Mucosa of descending colon (tissue), 3 donors: ENCODE measurements around the gene CMTR2. TPM values are rescaled to one million over a fixed set of nuclear protein-coding genes. Genes with fewer than 3 reads are reported as not detected.

Experiments used
- ATAC-seq: fragments of 200-7000 bp; cut with Tn5 transposase; one replicate; pipeline ENCODE4 v1.9.1; 2020; ENCODE audit warnings: mild to moderate bottlenecking, moderate library complexity
- DNase-seq, 3 donors: peaks; one replicate each; pipeline ENCODE4 v3.0.0-alpha.2; 2020
- H3K36me3 ChIP-seq: fragments of 200-600 bp; one replicate; pipeline ENCODE4 v1.8.0; 2021; ENCODE audit warnings: low read depth, mild to moderate bottlenecking
- H3K4me1 ChIP-seq: fragments of 200-600 bp; one replicate; pipeline ENCODE4 v1.8.0; 2021; ENCODE audit warnings: low read depth, mild to moderate bottlenecking
- H3K4me3 ChIP-seq: fragments of 200-600 bp; one replicate; pipeline ENCODE4 v1.8.0; 2021; ENCODE audit warnings: mild to moderate bottlenecking
- H3K9me3 ChIP-seq: fragments of 200-600 bp; one replicate; pipeline ENCODE4 v1.8.0; 2021; ENCODE audit warnings: mild to moderate bottlenecking
- intact Hi-C, 2 donors: fragments of 100-400 bp; cut with DNase I in 1 of 2; cut with micrococcal nuclease in 1 of 2; formaldehyde crosslinking; loops; one replicate each; pipeline versions ENCODE4 v1.11.0 to v1.11.1; 2022; cut with DNase I, micrococcal nuclease
- total RNA-seq, 3 donors: library from RNA; stranded (reverse); fragmentation: NEBNext Ultra II Directional in 2 of 3; extraction: Animal tissue kit (Norgen Biotek cat#: 25700) in 2 of 3; gene quantifications; one replicate each; pipeline versions ENCODE4 v1.2.1 to v1.2.4, GENCODE V29; 2021 to 2023
- TF ChIP-seq, protein P1 (sequence below): fragments of 200-600 bp; IDR thresholded peaks from one replicate; pipeline ENCODE4 v1.8.0; 2022; ENCODE audit warnings: antibody characterized with exemption, mild to moderate bottlenecking
- donor health status: DM: no; HTN: no; CAD: no; lungs with moderate emphysema.
- donor health status: DM: no; HTN: no; CAD: no.
- donor health status: DM: no; HTN: yes; CAD: no.

Gene CMTR2
- total RNA-seq, 3 donors from 2014 or later = 17.8 to 20.2 (median 19.8) TPM

DNA sequence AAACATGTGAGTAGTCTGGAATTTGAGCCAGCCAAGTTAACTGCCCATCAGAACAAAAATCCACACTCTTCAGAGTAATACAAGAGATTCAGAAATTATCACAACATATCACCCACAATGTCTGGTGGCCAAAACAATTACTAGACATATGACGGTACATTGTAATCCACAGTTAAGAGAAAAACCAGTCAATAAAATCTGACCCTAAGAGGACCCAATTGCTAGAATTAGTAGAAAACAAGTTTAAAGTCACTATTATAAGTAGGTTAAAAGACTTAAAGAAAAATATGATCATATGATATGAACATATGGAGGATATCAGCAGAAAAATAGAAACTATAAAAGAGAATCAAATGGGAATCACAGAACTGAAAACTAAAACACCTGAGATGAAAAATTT, 15.8 kb downstream of the CMTR2 start:
- intact Hi-C loops = no loop called here
- H3K9me3 ChIP-seq = no peaks in the 10 kb centered on the region
- no peaks in the 10 kb centered on the region for H3K36me3 ChIP-seq
- no peak overlapping the region for H3K4me3 ChIP-seq
- TF ChIP-seq, protein P1, sequence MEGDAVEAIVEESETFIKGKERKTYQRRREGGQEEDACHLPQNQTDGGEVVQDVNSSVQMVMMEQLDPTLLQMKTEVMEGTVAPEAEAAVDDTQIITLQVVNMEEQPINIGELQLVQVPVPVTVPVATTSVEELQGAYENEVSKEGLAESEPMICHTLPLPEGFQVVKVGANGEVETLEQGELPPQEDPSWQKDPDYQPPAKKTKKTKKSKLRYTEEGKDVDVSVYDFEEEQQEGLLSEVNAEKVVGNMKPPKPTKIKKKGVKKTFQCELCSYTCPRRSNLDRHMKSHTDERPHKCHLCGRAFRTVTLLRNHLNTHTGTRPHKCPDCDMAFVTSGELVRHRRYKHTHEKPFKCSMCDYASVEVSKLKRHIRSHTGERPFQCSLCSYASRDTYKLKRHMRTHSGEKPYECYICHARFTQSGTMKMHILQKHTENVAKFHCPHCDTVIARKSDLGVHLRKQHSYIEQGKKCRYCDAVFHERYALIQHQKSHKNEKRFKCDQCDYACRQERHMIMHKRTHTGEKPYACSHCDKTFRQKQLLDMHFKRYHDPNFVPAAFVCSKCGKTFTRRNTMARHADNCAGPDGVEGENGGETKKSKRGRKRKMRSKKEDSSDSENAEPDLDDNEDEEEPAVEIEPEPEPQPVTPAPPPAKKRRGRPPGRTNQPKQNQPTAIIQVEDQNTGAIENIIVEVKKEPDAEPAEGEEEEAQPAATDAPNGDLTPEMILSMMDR = no peak
- no peaks in the 10 kb centered on the region for H3K4me1 ChIP-seq
- no peak for ATAC-seq
- DNase-seq = no peak

DNA sequence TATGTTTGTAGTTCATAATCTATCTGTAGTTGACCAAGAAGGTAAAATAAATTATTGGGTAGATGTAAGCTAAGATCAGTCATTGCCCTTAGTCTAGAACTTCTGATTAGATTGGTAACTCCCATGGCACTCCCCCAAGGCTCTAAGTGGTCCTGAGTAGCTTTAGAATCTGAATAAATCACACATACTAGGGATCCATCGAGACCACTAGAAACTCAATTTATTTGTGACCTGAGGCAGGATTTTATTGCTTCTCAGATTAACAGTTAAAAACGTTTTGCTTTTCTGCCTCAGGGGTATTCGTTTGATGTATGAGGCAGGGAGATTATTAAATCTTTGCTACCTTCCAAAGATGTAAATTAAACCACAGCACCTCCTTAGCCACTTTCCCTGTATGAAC, 24.9 kb downstream of the CMTR2 start:
- no peaks in the 10 kb centered on the region for H3K36me3 ChIP-seq
- TF ChIP-seq, protein P1 = no peak
- no peak overlapping the region for H3K4me3 ChIP-seq
- ATAC-seq (no peak), DNase-seq (no peak)
- intact Hi-C loops = no loop called here
- H3K9me3 ChIP-seq = no peaks in the 10 kb centered on the region
- no peaks in the 10 kb centered on the region for H3K4me1 ChIP-seq

DNA sequence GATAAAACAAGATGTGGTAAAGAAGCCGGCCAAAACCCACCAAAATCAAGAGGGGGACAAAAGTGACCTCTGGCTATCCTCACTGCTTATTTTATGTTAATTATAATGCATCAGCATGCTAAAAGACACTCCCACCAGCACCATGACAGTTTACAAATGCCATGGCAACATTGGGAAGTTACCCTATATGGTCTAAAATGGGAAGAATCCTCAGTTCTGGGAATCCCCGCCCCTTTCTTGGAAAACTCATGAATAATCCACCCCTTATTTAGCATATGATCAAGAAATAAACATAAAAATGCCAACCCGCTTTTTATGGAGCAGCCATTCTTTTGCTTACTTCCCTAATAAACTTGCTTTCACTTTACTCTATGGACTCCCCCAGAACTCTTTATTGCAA, 25.6 kb downstream of the CMTR2 start:
- intact Hi-C loops = no loop called here
- H3K4me1 ChIP-seq = no peaks in the 10 kb centered on the region
- TF ChIP-seq, protein P1 = no peak
- no peak overlapping the region for H3K4me3 ChIP-seq
- no peaks in the 10 kb centered on the region for H3K36me3 ChIP-seq
- ATAC-seq (no peak), DNase-seq (no peak)
- no peaks in the 10 kb centered on the region for H3K9me3 ChIP-seq

DNA sequence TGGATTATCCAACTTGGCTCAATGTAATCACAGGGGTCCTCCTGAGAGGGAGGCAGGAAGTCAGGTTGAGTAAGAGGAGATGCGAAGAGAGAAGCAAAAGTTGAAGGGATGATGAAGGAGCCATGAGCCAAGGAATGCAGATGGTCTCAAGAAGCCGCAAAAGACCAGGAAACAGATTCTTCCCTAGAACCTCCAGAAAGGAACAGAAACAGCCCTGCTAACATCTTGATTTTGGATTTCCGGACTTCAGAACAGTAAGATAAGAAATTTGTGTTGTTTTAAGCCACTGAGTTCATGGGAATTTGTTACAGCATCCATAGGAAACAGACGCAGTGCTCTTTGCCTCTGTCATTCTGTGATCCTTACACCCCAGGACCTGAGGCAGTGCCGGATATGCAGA, 26.8 kb downstream of the CMTR2 start:
- TF ChIP-seq, protein P1 = no peak
- intact Hi-C loops = no loop called here
- ATAC-seq (no peak), DNase-seq (no peak)
- Histone ChIP-seq H3K4me1 (no peaks in the 10 kb centered on the region), H3K4me3 (no peak overlapping the region), H3K9me3 (no peaks in the 10 kb centered on the region), H3K36me3 (no peaks in the 10 kb centered on the region)

DNA sequence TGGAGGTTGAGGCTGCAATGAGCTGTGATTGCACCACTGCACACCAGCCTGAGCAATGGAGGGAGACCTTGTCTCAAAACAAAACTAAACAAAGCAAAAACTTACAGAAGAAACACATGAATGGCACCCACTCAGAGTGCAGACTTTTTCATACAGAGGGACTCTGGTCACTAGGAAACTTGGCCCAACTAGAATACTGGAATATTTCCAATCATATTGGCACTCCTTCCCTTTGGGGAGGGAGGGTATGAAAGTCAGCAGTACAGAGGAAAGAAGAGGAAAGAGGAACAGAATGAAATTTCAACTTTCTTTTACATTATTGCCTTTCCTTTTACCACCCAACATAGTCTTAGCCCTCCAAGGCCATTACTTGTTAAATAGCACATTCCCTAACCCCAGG, 28.2 kb downstream of the CMTR2 start:
- ATAC-seq = no peak

More for the DNA sequence above, 28.2 kb downstream of the CMTR2 start:
- H3K4me1 ChIP-seq = no peaks in the 10 kb centered on the region
- no peak overlapping the region for H3K4me3 ChIP-seq
- H3K9me3 ChIP-seq = no peaks in the 10 kb centered on the region
- no peak for DNase-seq
- no peaks in the 10 kb centered on the region for H3K36me3 ChIP-seq
- intact Hi-C loops = no loop called here
- TF ChIP-seq, protein P1 = no peak
